ENCODE results near the gene TMIGD2. TPM values are rescaled to one million over a fixed set of nuclear protein-coding genes. Genes with fewer than 3 reads are reported as not detected.
"Not testable (repeated sequence)": the region's sequence is repeated elsewhere in the genome, so short reads cannot be mapped to it uniquely, and the experiment has no call there.

The TMIGD2 gene, protein sequence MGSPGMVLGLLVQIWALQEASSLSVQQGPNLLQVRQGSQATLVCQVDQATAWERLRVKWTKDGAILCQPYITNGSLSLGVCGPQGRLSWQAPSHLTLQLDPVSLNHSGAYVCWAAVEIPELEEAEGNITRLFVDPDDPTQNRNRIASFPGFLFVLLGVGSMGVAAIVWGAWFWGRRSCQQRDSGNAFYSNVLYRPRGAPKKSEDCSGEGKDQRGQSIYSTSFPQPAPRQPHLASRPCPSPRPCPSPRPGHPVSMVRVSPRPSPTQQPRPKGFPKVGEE
- not detected for total RNA-seq

- DNase-seq, result no peak
Observed at GRCh38 chr19:4302243-4302640, at the start of gene TMIGD2. TSS of gene TMIGD2 (minus strand) at chr19:4302389. CDS start at chr19:4302385, 4 bp downstream.

- no peak for DNase-seq
Observed at GRCh38 chr19:4350726-4351125, 48.5 kb upstream of the TMIGD2 start.

DNA sequence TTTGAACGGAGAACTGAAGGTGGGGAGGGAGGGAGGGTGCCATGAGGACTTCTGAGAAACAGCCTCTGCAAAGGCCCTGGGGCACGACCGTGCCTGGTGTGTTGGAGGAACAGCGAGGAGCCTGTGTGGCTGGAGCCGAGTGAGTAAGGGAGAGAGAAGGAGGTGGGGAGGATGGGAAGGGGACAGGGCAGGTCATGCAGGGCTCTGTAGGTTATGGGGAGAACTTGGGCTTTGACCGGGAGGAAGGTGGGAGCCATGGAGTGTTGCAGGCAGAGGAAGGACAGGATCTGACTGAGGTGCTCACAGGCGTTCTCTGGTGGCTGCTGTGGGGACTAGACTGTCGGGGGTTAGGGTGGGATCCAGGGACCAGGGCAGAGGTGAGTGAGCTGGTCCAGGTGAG is 47.9 kb upstream of the TMIGD2 start:
- no peak for DNase-seq

DNA sequence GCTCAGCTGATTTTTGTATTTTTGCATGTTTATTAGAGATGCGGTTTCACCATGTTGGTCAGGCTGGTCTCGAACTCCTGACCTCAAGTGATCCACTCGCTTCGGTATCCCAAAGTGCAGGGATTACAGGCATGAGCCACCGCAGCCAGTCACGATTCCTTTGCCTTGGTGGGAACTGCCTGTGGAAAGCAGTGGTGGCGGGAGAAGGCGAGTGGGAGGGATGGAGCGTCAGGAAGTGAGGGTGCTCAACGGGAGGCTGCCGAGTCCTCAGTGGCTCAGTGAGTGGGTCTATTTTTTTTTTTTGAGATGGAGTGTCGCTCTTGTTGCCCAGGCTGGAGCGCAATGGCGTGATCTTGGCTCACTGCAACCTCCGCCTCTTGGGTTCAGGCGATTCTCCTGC is 47.0 kb upstream of the TMIGD2 start:
- DNase-seq, result not testable (repeated sequence)

- DNase-seq, result no peak
Observed at GRCh38 chr19:4347521-4347920, 45.3 kb upstream of the TMIGD2 start.

- no peak for DNase-seq
Observed at GRCh38 chr19:4346020-4346383, 43.8 kb upstream of the TMIGD2 start.

- DNase-seq, result no peak
Observed at GRCh38 chr19:4345342-4346019, 43.3 kb upstream of the TMIGD2 start.

GRCh38 chr19:4343370-4344307 is 41.5 kb upstream of the TMIGD2 start, which contains the start of gene MPND:
TSS of gene MPND (plus strand) at chr19:4343562. CDS start at chr19:4343594, 32 bp downstream.
- DNase-seq, result peak; percentile 96

- DNase-seq, result peak; percentile 100
Observed at GRCh38 chr19:4342615-4343369, 40.6 kb upstream of the TMIGD2 start.

DNA sequence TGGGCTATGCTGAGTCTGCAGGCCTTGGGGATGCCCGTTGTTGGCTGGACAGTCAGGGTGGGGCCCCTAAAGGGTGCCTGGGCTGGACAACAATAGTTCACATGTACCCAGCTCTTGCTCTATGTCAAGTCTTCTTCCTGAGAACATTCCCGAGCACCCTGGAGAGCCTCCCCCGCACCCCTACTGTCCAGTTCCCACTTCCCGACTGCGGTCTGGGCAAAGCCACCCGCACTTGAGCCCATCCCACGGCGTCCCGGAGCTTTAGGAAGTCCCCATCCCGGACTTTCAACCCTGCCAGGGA is 40.1 kb upstream of the TMIGD2 start:
- DNase-seq, result no peak

DNA sequence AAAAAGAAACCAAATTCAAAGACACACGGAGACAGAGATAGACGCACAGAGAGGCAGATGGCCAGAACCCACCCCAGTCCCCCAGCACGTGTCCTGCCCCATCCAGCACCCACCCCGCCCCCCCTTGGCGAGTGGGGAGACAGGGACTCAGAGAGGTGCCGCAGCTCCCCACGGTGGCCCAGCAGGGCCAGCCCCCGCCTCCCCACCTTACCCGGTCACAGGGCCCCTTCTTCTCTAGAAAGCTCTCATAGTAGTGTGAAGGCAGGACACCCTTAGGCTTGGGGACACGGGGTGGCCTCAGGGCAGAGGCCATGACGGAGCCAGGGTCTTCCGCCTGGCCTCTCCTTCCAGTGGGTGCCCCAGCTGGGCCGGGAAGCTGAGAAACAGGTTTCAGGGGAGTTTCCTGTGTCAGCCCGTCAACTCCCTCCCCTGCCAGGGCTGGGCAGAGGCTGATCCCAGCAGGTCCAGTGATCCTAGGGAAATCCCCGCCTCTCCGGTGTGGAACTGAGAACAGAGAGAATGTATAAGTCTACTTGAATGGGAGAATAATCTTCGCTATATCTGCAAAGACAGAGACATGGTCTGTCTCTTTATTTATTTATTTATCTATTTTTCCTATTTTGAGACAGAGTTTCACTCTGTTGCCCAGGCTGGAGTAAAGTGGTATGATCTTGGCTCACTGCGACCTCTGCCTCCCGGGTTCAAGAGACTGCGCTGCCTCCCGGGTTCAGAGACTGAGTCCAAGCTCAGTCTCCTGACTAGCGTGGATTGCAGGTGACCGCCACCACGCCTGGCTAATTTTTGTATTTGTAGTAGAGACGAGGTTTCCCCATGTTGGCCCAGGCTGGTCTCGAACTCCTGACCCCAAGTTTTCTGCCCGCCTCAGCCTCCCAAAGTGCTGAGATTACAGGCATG is 36.5 kb upstream of the TMIGD2 start, which contains the start of gene STAP2:
Gene STAP2, minus strand, starts transcription at position 387 of the 915 bp plus-strand sequence. Its CDS starts 74 bp downstream, at position 313.
- DNase-seq, result peak; percentile 58

DNA sequence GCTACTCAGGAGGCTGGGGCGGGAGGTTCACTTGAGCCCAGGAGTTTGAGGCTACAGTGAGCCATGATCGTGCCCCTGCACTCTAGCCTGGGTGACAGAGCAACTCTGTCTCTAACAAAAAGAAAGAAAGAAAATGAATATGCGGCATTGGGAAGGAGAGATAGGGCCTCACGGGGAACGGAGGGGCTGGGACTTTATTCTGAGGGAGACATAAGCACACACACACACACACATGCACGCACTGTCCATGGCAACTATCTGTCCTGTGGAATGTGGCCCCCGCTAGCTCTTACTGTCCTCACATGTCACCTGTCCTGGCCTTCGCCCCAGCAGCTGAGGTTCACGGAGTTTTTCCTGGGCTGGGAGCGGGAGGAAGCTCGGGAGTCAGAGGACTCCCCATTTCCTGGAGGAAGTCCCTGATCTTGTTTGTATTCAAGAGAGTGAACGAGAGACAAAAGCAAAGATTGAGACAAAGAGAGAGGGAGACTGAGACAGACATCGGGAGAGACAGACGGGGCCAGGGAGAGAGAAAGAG is 35.8 kb upstream of the TMIGD2 start:
- peak; percentile 30 for DNase-seq

DNA sequence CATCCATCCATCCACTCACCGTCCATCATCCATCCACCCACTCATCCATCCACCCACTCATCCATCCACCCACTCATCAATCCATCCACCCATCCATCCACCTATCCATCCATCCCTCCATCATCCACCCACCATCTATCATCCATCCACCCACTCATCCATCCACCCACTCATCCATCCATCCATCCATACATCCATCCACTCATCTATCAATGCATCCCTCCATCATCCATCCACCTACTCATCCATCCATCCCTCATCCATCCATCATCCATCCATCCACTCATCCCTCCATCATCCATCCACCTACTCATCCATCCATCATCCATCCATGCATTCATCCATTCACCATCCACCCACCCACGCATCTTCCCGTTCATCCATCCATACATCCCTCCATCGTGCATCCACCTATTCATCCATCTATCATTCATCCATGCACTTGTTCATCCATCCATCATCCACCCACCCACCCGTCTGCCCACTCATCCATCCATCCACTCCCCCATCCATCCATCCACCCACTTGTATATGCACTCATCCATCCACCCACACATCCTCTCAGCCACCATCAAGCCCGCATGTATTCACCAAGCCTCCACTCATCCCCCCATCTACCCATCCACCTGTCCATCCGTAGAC is 32.9 kb upstream of the TMIGD2 start:
- DNase-seq, result no peak

DNA sequence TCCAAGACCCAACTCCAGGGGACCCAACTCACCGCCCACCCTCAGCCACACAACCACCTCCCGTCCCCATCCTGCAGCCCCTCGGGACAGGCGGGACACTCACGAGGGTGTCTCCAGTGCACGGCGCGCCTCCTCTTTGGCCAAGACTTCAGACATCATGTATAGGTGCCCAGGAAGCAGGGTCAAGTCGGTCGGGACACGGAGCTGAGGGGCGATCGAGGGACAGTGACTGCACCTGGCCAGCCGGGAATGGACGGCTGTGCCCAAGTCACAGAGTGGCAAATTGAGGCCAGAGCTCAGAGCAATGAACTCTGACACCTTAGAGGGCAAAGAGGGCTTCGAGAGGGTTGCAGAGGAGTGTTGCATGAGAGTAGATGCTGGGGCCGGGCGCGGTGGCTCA is 27.7 kb upstream of the TMIGD2 start:
- DNase-seq, result no peak

GRCh38 chr19:4328991-4329681 is 26.9 kb upstream of the TMIGD2 start:
- peak; percentile 15 for DNase-seq

DNA sequence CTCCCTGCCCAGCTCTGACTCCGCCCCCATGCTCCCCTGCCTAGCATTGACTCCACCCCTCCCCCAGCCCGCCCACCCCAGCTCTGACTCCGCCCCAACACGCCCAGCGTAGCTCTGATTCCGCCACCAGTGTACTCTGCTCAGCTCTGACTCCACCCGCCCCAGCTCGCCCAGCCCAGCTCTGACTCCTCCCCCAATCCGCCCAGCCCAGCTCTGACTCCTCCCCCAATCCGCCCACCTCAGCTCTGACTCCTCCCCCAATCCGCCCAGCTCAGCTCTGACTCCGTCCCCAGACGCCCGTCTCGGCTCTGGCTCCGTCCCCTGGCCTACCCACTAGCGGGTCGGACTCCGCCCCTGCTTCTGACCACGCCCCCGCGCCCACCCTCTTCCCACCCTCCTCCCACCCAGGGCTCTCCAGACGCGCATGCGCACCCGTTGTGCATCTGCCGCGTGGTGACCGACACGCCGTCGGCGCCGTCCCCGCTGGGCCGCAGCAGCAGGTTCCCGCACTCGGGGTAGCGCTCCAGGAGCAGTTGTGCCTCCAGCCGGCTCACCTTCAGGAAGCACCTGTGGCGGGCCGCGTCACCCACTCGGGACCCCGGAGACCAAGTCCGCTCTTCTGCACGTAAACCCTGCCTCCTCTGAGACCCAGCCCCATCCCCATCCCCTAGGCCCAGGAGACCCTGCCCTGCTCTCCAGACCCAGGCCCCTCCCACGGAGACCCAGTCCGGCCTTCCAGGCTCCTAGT is 26.2 kb upstream of the TMIGD2 start:
- DNase-seq, result peak; percentile 99

DNA sequence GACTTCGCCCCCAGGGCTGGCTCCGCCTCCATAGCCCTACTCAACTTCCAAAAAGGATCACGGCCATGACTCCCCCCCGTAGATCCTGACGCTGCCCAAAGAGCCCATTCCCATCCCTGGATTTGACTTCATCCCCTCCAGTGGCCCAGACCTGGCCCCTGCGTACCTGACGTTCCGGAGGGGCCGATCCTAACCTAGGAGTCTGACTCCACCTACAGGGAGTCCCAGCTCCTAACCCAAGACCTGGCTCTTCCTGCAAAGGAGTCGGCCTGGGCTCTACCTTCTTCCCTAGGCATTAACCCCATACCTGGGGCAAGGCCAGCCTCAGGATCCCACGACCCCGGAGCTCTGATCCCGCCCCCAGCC is 25.7 kb upstream of the TMIGD2 start:
- no peak for DNase-seq

DNA sequence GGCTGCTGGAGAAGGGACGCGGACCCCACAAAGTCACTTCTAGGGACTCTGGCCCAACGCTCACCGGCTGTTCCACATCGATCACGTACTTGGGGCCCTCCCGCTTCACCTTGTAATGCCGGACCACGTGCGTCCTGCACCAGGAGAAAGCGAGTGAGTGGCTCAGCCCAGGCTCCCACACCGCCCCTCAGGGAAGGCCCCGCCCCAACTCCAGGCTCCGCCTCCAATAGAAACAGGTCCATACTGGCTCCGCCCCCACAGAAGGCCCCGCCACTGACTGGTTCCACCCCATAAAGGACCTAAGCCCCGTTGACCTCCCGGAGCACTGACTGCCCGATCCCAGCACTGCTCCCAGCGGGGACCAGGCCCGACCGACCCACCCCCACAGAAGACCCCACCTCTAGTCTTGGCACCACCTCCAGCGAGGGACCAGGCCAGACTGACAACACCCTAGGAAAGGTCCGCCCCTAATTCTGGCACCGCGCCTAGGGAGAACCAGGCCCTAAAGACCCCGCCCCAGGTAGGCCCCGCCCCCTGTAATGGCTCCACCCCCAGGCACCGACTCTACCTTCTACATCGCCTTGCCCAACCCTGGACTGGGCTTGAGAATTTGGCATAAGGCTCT is 25.2 kb upstream of the TMIGD2 start:
- DNase-seq, result peak; percentile 78

All from tongue (tissue), 2 donors.